Measurements from ENCODE around the gene PTPN1. TPM values are rescaled to one million over a fixed set of nuclear protein-coding genes. Genes with fewer than 3 reads are reported as not detected.

The PTPN1 gene
- total RNA-seq, 1 experiment from 2014 or later, result 30.8 TPM

GRCh38 chr20:50627747-50628146 is 117.6 kb downstream of the PTPN1 start:
- H3K79me1 ChIP-seq (ENCODE audit: insufficient read depth, low read depth, low read length, poor library complexity, severe bottlenecking), result no peaks in the 10 kb centered on the region
- no peak overlapping the region for H3K27ac ChIP-seq (ENCODE audit: insufficient read length, low read depth, low read length)

More at GRCh38 chr20:50627747-50628146, 117.6 kb downstream of the PTPN1 start:
- Histone ChIP-seq H2BK120ac (ENCODE audit: low read depth, low read length, poor library complexity, severe bottlenecking) (no peak overlapping the region), H3K14ac (ENCODE audit: insufficient read depth, low read length) (no peak overlapping the region), H2BK12ac (ENCODE audit: insufficient read length, low read depth, low read length) (no peak overlapping the region), H2BK20ac (ENCODE audit: low read depth, low read length, poor library complexity, severe bottlenecking) (no peak overlapping the region), H4K8ac (replicated peaks; ENCODE audit: insufficient read length, low read depth, low read length) (no peak overlapping the region), H3K79me2 (ENCODE audit: insufficient read depth, low read length) (no peaks in the 10 kb centered on the region), H4K5ac (ENCODE audit: insufficient read length, low read depth, low read length) (no peak overlapping the region), H3K4me1 (ENCODE audit: insufficient read depth, low read length) (no peaks in the 10 kb centered on the region; the same call in 1 of the 2 replicates), H3K4me2 (ENCODE audit: insufficient read depth, insufficient read length, low read length) (no peak overlapping the region), H3K18ac (ENCODE audit: insufficient read length, low read depth, low read length) (no peak overlapping the region), H3K9me3 (ENCODE audit: control insufficient read depth, low read depth, low read length) (no peaks in the 10 kb centered on the region), H3T11ph (ENCODE audit: low read length) (no peak overlapping the region), H3K23ac (ENCODE audit: insufficient read length, low read depth, low read length) (no peak overlapping the region), H3K23me2 (ENCODE audit: insufficient read length, low read depth, low read length, poor library complexity, severe bottlenecking) (no peaks in the 10 kb centered on the region), H2BK5ac (ENCODE audit: insufficient read length, low read length) (no peak overlapping the region), H2AFZ (ENCODE audit: low read length) (no peak overlapping the region), H3K4ac (ENCODE audit: low read depth, low read length) (no peak overlapping the region), H2BK15ac (ENCODE audit: low read depth, low read length) (no peak overlapping the region), H2AK5ac (ENCODE audit: insufficient read length, low read length) (no peak overlapping the region), H3K27me3 (ENCODE audit: insufficient read depth, low read length) (no peaks in the 10 kb centered on the region), H4K91ac (ENCODE audit: insufficient read length, low read depth, low read length) (no peak overlapping the region), H3K56ac (ENCODE audit: insufficient read length, low read depth, low read length) (no peak overlapping the region), H4K20me1 (ENCODE audit: control insufficient read depth, insufficient read depth, insufficient read length) (no peaks in the 10 kb centered on the region), H3K9ac (ENCODE audit: extremely low read depth, insufficient read length, low read length) (no peak overlapping the region)
- DNase-seq, result no peak
- no CpG with 5 or more reads among the region's 9 CpGs for WGBS (ENCODE audit: extremely low coverage, insufficient read length, low lambda C conversion rate)
- TF ChIP-seq CTCF (conservative IDR thresholded peaks at IDR 0.05), result no peak
- Mint-ChIP-seq H3K4me1 (peaks cover 9 to 20% of the 10 kb centered on the region in 2 experiments), H3K36me3 (ENCODE audit: insufficient read depth in 1 of 3, low read depth in 3 of 3) (no peaks in the 10 kb centered on the region), H3K27me3 (ENCODE audit: low read depth) (no peaks in the 10 kb centered on the region; the same call in 1 of the 2 replicates), H3K9me3 (no peaks in the 10 kb centered on the region; a peak in 1 of 5 replicates), H3K27ac (no peak overlapping the region; a peak in 1 of 7 replicates), H3K4me3 (no peak overlapping the region)
